ENCODE results near the gene NFE2L3. TPM values are rescaled to one million over a fixed set of nuclear protein-coding genes. Genes with fewer than 3 reads are reported as not detected.
"Not testable (repeated sequence)": the region's sequence is repeated elsewhere in the genome, so short reads cannot be mapped to it uniquely, and the experiment has no call there.

NFE2L3 gene
- total RNA-seq, 1 donor from 2014 or later = 50.4 TPM

- no peak overlapping the region for H3K27ac Mint-ChIP-seq (ENCODE audit: unreplicated experiment)
- Histone ChIP-seq H3K79me2 (ENCODE audit: insufficient read depth, low read length) (no peaks in the 10 kb centered on the region), H3K27me3 (ENCODE audit: insufficient read depth, low read length) (no peaks in the 10 kb centered on the region), H2AFZ (ENCODE audit: low read depth, low read length) (no peak overlapping the region), H3K9ac (ENCODE audit: low read length) (no peak overlapping the region), H3K4me3 (ENCODE audit: insufficient read depth, low read depth, low read length) (no peak overlapping the region), H3K9me3 (ENCODE audit: insufficient read depth, low read depth, low read length) (no peaks in the 10 kb centered on the region), H3K4me2 (ENCODE audit: low read length) (no peak overlapping the region), H4K20me1 (ENCODE audit: insufficient read depth, low read length) (peaks cover 5% of the 10 kb centered on the region), H3K27ac (ENCODE audit: low read depth, low read length) (no peak overlapping the region), H3K4me1 (ENCODE audit: insufficient read depth, low read length) (no peaks in the 10 kb centered on the region), H3K36me3 (ENCODE audit: insufficient read depth, low read length) (no peaks in the 10 kb centered on the region)
- peaks cover 4% of the 10 kb centered on the region for H3K36me3 Mint-ChIP-seq (ENCODE audit: low read depth, unreplicated experiment)
- DNase-seq (ENCODE audit: low read depth) = no peak
- H3K27me3 Mint-ChIP-seq (ENCODE audit: low read depth, unreplicated experiment) = no peaks in the 10 kb centered on the region
- no peak for FAIRE-seq
- peaks cover under 1% of the 10 kb centered on the region for H3K4me1 Mint-ChIP-seq (ENCODE audit: low read depth, unreplicated experiment)
- no peaks in the 10 kb centered on the region for H3K9me3 Mint-ChIP-seq (ENCODE audit: unreplicated experiment)
- no peak overlapping the region for H3K4me3 Mint-ChIP-seq (ENCODE audit: unreplicated experiment)
- TF ChIP-seq CTCF (IDR thresholded peaks at IDR 0.05; ENCODE audit: insufficient read depth, low read depth, low read length) = no peak
- TF ChIP-seq EZH2 (IDR thresholded peaks at IDR 0.05; ENCODE audit: insufficient read depth, low read length) = no peak
Measured at GRCh38 chr7:26172048-26172447, 20.1 kb downstream of the NFE2L3 start.

- FAIRE-seq; DNase-seq (ENCODE audit: low read depth); H3K4me2 ChIP-seq (ENCODE audit: low read length); H3K4me1 Mint-ChIP-seq (ENCODE audit: low read depth, unreplicated experiment); H3K9me3 Mint-ChIP-seq (ENCODE audit: unreplicated experiment); H2AFZ ChIP-seq (ENCODE audit: low read depth, low read length); H3K27me3 Mint-ChIP-seq (ENCODE audit: low read depth, unreplicated experiment); H3K9ac ChIP-seq (ENCODE audit: low read length); H3K36me3 ChIP-seq (ENCODE audit: insufficient read depth, low read length); H3K9me3 ChIP-seq (ENCODE audit: insufficient read depth, low read depth, low read length); H3K4me1 ChIP-seq (ENCODE audit: insufficient read depth, low read length); H3K27ac Mint-ChIP-seq (ENCODE audit: unreplicated experiment); H3K79me2 ChIP-seq (ENCODE audit: insufficient read depth, low read length); H3K27ac ChIP-seq (ENCODE audit: low read depth, low read length); H3K4me3 Mint-ChIP-seq (ENCODE audit: unreplicated experiment); H3K4me3 ChIP-seq (ENCODE audit: insufficient read depth, low read depth, low read length); H3K27me3 ChIP-seq (ENCODE audit: insufficient read depth, low read length): not testable (repeated sequence)
- H4K20me1 ChIP-seq (ENCODE audit: insufficient read depth, low read length) = peaks cover 12% of the 10 kb centered on the region
- peaks cover 11% of the 10 kb centered on the region for H3K36me3 Mint-ChIP-seq (ENCODE audit: low read depth, unreplicated experiment)
Measured at GRCh38 chr7:26175903-26176302, 23.9 kb downstream of the NFE2L3 start.

GRCh38 chr7:26176696-26177095 lies 24.7 kb downstream of the NFE2L3 start:
- DNase-seq (ENCODE audit: low read depth); H3K27me3 ChIP-seq (ENCODE audit: insufficient read depth, low read length); H3K36me3 Mint-ChIP-seq (ENCODE audit: low read depth, unreplicated experiment); H2AFZ ChIP-seq (ENCODE audit: low read depth, low read length); H3K36me3 ChIP-seq (ENCODE audit: insufficient read depth, low read length); H3K79me2 ChIP-seq (ENCODE audit: insufficient read depth, low read length); H3K4me1 ChIP-seq (ENCODE audit: insufficient read depth, low read length); H3K27ac ChIP-seq (ENCODE audit: low read depth, low read length); H3K27me3 Mint-ChIP-seq (ENCODE audit: low read depth, unreplicated experiment); FAIRE-seq; H3K9me3 Mint-ChIP-seq (ENCODE audit: unreplicated experiment); H3K27ac Mint-ChIP-seq (ENCODE audit: unreplicated experiment); H3K9me3 ChIP-seq (ENCODE audit: insufficient read depth, low read depth, low read length); H3K9ac ChIP-seq (ENCODE audit: low read length); H3K4me3 Mint-ChIP-seq (ENCODE audit: unreplicated experiment); H3K4me2 ChIP-seq (ENCODE audit: low read length); H3K4me1 Mint-ChIP-seq (ENCODE audit: low read depth, unreplicated experiment); H3K4me3 ChIP-seq (ENCODE audit: insufficient read depth, low read depth, low read length): not testable (repeated sequence)
- H4K20me1 ChIP-seq (ENCODE audit: insufficient read depth, low read length) = peaks cover 18% of the 10 kb centered on the region

- H2AFZ ChIP-seq (ENCODE audit: low read depth, low read length); H3K4me3 ChIP-seq (ENCODE audit: insufficient read depth, low read depth, low read length); H3K36me3 Mint-ChIP-seq (ENCODE audit: low read depth, unreplicated experiment); H3K4me1 Mint-ChIP-seq (ENCODE audit: low read depth, unreplicated experiment); H3K27ac ChIP-seq (ENCODE audit: low read depth, low read length); H3K79me2 ChIP-seq (ENCODE audit: insufficient read depth, low read length); H3K27me3 ChIP-seq (ENCODE audit: insufficient read depth, low read length); H3K9me3 ChIP-seq (ENCODE audit: insufficient read depth, low read depth, low read length); H3K27me3 Mint-ChIP-seq (ENCODE audit: low read depth, unreplicated experiment); H3K4me2 ChIP-seq (ENCODE audit: low read length); H3K4me1 ChIP-seq (ENCODE audit: insufficient read depth, low read length); H3K27ac Mint-ChIP-seq (ENCODE audit: unreplicated experiment); H3K9me3 Mint-ChIP-seq (ENCODE audit: unreplicated experiment); H3K9ac ChIP-seq (ENCODE audit: low read length); FAIRE-seq; H3K36me3 ChIP-seq (ENCODE audit: insufficient read depth, low read length); H3K4me3 Mint-ChIP-seq (ENCODE audit: unreplicated experiment); DNase-seq (ENCODE audit: low read depth): not testable (repeated sequence)
- peaks cover 21% of the 10 kb centered on the region for H4K20me1 ChIP-seq (ENCODE audit: insufficient read depth, low read length)
Measured at GRCh38 chr7:26177269-26177668, 25.3 kb downstream of the NFE2L3 start.
